CD4-positive, alpha-beta T cell treated with Interleukin-1 beta for 1 hour (primary cell): ENCODE measurements around the gene VPS35L.
"Not testable (repeated sequence)": the region's sequence is repeated elsewhere in the genome, so short reads cannot be mapped to it uniquely, and the experiment has no call there.

ENCODE experiments used
- DNase-seq, 2 donors: peaks; one replicate each; pipeline ENCODE4 v3.0.0-alpha.2; 2020 to 2022

Gene VPS35L

DNA sequence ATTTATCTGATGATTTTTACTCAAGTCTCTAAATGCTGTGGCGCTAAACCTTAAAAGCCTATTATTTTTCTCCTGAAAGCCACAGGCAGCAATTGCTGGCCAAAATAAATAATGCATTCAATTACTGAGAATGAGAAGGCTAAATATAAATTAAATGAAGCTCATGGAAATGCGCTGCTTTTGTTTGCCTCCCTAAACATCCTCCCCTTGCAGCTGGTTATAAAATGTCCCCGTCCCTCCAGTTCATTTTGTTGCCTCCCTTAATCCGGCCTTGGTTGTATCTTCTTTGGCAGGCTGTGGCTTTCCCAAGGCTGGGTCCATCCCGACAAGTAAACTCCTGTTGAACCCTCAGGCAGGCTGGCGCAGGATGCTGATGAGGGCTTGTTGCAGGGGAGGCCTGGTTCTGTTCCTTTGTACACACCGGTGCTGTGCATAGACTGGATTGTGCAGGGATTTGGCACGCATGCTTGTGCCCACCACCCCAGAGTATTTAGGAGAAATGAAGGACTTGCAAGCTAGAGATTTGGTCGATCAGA is 99.8 kb downstream of the VPS35L start:
- no peak for DNase-seq

DNA sequence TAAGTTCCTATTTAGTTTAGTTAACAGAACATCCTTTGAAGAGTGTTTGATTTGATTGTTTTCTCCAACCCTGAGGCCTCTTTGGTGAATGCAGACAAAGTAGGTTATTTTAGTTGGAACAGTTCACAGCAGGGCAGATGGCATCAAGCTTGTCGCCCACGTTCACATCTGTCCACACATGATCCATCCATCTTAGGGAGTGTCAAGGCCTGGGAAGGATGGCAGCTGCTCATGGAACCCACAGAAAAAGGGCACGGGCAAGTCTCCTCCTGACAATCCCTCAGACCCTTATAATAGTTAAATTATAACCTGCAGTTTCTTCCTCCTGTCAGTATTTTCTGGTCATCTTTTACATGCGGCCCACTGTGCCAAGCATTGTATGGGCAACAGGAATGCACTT is 102.3 kb downstream of the VPS35L start:
- no peak for DNase-seq

DNA sequence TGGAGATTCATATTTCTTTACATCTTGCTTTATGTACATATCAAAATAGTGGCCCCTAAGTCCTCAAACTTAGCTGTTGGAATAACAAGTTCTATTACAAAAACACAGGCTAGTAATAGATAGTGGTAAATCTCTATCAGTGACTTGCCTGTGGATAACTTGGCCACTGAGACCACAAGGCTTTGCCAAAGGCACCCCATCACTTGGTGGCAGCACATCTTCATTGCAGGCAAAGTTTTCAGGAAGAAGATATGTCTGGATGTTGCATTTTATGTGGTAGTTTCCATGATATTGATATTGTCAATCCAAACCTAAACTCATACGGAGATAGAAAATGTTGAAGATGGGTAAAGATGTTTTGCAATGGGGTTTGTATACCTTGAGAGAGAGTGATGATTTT is 104.1 kb downstream of the VPS35L start:
- no peak for DNase-seq

DNA sequence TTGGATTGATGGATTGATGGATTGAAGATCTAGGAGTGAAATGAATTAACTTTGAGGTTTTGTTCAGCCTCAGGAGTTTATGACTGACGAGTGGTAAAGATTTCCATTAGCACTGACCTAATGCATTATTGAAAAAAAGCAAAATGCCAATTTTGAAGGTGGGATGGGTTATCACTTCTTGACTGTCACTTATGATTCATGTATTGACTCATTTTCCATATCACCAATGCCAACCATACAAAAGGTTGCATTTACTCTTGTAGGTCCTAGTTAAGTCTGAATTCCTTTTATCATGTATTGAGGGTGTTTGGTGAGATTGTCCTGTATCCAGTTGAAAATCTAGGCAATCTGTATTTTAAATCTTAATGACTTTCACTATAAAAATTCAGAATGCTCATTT is 104.9 kb downstream of the VPS35L start:
- DNase-seq: no peak

DNA sequence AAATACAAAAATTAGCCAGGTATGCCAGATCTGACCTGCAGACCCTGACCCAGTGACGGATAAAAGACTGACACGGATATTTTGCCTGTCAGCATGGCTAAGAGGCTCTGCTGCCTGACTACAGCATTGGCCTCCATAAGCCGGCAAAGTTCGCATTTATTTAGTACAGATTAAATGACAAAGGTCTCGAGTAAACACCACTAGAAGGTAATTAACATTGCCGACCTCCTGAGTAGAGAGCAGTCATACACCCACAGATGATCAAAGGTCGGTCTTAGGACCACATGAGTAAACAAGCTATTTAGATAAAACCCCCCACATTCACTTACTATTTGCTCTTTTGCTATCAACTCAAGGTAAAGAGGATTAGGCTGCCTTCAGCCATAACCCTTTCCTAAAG is 106.8 kb downstream of the VPS35L start:
- DNase-seq: no peak

DNA sequence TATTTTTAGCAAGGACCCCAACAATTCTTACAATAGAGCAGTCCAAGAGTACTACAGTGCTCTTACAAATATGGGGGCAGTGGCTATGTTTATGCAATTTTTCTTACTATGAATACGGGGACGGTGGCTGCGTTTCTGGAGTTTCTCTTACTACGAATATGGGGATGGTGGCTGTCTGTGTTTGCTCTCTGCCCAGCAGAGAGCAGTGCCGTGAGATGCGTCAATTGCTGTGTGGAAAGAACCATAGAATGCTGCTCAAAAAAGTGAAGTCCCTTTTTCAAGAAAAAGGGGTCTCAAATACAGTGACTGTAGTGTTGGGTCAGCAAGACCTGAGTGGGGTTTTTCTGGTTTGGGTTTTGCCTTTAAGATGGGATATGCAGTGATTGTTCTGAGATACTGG is 108.7 kb downstream of the VPS35L start:
- DNase-seq: no peak

DNA sequence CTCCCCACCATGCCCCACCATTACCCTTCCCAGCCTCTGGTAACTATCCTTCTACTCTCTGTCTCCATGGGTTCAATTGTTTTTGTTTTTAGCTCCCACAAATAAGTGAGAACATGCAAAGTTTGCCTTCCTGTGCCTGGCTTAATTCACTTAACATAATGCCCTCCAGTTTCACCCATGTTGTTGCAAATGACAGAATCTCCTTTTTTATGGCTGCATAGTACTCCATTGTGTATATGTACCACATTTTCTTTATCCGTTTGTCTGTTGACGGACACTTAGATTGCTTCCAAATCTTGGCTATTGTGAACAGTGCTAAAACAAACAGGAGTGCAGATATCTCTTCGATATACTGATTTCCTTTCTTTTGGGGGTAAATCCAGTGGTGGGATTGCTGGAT is 109.8 kb downstream of the VPS35L start:
- DNase-seq: not testable (repeated sequence)

DNA sequence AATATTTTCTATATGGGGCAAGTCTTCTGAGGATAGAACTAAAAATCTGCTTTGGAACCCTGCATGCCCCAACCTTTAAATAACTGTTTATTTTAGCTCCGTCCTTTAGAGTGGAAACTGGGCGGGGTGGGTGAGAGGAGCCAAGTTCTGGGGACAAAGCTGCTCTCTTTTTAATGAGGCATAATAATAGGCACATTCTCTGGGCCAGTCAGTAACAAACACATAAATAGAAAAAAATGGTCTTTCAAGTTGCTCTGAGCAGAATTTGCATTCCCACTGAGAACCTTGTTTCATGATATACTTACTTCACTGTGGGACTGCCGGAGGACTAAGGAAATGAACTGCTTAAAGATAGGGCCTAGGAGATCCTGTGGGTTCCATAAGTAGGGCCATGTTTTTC is 111.0 kb downstream of the VPS35L start:
- no peak for DNase-seq

DNA sequence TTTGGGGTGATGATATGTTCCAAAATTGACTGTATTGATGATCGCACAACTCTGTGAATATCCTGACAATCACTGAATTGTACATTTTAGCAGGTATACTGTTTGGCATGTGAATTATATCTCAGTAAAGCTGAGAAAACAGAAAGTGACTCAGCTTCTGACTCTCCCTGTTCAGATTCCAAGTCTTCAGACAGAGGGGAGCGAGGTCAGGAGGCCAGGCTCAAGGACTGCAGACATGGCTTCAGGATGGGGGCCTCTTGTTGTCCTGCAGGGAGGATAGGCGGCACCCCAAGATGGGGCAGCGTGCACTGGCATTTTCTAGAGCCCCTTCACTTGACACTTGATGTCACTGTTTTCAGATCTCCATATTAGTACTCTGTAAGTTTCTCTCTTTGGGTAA is 116.9 kb downstream of the VPS35L start:
- no peak for DNase-seq

DNA sequence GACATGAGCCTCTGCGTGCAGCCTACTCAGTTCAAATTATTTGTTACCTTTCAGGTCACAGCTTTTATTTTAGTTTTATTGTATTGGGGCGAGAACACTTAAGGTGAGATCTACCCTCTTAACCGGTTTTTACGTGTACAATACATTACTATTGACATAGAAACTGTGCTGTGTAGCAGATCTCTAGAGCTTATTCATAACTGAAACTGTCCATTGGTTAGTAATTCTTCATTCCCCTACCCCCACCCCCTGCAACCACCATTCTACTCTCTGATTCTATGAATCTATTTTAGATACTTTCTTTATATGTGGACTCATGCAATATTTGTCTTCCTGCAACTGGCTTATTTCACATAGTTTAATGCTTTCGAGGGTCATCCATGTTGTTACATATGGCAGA is 119.0 kb downstream of the VPS35L start:
- no peak for DNase-seq

DNA sequence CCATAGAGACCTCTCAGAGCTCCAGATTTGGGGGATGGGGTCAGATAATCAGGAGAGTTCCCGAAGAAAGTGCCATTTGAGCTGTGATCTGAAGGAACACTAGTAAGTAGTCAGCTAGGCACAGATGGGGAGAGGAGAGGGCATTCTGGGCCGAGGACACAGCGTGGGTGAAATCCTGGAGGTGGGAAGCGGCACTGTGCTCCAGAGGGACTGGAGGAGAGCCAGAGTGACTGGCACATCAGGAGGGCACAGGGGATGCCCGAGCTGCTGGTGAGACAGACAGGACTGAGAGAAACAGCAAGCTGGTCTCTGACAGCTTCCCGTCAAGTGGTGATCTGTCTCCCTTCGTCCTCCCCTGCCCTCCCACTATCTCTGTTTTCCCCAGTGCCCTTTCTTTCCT is 121.9 kb downstream of the VPS35L start:
- no peak for DNase-seq

DNA sequence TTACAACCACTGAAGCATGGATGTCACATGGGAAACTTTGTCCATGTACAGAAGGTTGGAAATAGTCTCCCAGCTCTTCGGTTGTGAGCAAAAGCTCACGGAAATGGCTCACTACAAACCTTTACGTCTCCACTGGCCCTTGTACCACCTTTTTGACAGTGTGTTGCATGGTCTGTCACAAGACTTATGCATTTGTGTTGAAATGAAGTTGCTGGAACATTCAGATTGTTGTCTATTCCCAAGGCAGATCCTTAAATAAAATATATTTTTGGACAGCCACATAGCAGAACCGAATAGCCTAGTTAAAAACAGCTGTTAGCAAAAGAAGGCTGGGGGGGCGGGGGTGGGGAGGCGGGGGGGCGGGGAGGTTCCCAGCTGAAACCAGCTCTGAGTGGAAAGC is 123.3 kb downstream of the VPS35L start:
- DNase-seq: no peak

DNA sequence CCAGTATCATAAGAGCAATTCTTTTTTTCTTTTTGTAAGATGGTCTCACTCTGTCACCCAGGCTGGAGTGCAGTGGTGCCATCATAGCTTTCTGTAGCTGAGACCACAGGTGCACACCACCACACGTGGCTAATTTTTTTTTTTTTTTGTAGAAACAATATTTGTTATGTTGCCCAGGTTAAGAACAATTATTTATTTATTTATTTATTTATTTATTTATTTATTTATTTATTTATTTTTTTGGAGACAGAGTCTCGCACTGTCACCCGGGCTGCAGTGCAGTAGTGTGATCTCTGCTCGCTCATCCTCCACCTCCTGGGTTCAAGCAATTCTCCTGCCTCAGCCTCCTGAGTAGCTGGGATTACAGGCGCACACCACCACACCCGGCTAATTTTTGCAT is 123.8 kb downstream of the VPS35L start:
- not testable (repeated sequence) for DNase-seq

DNA sequence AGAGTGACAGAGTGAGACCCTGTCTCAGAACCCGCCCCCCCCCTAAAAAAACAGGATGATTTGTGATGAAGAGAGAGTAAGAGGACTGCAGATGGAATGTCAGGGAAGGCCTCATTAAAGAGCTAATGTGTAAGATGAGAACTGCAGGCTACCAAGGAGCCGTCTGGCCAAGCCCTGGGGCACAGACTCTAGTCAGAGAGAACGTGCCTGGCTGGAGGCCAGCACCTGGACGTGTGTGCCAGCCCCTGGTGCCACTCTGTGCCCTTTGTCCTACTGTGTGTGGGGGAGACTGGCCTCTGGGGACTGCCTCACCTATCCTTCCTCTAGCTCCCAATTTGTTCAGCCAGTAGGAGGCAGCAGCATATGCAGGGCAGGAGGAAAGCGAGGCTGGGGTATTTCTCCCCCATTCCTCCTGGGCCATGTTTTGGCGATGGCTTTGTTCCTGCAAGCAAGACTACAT is 125.4 kb downstream of the VPS35L start:
- no peak for DNase-seq

DNA sequence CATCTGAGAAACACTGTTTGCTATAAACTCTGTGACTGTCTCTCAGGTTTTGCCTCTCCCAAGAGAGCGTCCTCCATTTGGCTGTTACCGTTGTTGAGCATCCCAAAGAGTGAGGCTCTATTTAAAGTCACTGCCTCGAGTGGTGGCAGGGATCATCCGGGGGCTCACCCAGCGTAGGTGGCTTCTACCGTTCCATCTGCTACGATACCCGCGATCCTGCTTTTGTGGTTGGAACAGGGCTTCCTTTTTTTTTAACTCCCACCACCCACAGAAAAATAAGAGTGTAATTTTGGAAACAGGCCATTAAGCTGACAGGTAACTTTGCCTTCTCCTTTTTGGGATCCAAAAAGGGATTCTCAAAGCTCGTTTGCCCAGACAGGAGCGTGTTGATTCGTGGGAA is 126.1 kb downstream of the VPS35L start:
- no peak for DNase-seq

DNA sequence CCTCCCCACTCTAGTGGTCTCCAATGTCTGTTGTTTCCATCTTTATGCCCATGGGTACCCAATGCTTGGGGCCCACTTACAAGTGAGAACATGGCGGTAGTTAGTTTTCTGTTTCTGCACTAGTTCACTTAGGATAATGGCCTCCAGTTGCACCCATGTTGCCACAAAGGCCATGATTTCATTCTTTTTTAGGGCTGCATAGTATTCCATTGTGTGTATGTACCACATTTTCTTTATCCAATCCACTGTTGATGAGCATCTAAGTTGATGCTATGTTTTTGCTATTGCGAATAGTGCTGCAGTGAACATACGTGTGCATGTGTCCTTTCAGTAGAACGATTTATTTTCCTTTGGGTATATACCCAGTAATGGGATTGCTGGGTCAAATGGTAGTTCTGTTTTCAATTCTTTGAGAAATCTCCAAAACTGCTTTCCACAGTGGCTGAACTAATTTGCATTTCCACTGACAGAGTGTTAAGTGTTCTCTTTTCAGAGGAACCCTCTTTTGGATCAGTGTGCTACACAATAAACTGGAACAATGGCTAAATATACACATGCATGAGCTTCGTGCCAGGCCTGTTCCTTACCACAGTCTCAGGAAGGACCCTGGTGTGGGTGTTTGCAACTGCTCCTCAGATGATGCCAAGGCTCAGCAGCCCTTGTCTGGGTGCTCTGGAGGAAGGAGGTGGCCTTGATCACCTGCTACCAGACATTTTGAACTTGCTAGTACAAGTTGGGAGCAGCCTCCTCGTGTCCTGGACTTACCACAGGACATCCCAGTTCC is 128.1 kb downstream of the VPS35L start:
- no peak for DNase-seq

DNA sequence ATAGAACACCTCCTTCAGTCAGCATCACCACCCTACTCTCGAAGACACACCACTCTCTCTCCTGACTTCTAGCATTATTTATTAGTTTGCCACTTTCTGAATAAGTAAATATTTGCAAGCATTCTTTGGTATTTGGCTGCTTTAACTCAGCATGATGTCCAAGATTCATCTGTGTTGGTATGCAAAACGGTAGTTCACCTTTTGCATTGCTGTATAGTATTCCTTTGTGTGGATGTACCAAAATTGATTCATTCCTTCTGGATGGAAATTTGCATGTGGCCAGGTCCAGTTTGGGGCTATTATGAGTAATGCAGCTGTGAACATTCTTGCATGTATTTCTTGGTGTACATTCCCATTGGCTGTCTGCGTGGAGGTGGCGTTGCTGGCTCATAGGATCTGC is 129.7 kb downstream of the VPS35L start:
- no peak for DNase-seq

DNA sequence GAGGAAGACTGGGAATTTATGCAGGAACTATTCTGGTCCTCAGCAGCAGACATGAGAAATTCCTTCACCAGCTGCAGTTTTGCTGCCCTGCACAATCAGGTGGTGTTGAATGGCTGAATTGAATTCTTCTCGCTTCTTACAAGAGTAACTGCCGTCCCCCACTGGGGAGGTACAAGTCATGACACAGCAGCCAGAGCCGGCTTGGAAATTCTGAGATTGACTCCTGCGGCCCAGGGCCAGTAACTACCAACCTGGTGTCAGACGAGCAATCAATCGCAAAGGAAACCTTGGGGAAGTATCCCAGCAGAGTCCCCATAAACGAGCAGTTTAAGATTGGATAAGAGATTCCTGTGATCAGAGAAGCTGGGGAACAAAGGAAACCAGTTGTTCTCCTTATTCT is 131.8 kb downstream of the VPS35L start:
- DNase-seq: no peak

DNA sequence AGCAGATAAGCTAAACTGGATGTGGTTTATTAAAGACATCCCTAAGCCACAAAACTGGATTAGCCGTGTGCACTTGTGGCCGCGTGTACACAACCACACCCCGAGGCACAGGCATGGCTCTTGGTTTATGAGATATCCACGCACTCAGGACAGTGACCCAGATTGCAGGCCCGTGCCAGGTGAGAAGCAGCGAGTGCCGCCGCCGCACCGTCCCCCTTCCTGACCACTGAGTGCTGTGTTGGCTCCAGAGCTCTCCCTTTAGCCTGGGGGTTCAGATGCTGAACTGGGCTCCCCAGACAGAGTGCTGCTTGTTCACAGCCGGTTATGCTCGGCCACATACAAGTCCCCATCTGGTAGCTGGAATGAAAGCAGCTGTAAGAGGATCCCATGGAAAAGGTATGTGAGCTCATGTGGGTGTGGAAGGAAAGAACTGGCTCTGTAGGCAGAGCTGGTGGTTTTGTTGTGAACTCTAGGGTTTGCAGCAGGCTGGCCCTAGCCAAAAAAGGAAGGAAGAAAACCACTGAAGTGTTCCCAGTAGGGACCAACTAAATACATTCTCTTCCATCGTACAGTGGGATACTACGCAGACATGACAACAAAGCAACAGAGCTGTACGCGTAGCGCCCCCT is 133.0 kb downstream of the VPS35L start:
- DNase-seq: no peak

DNA sequence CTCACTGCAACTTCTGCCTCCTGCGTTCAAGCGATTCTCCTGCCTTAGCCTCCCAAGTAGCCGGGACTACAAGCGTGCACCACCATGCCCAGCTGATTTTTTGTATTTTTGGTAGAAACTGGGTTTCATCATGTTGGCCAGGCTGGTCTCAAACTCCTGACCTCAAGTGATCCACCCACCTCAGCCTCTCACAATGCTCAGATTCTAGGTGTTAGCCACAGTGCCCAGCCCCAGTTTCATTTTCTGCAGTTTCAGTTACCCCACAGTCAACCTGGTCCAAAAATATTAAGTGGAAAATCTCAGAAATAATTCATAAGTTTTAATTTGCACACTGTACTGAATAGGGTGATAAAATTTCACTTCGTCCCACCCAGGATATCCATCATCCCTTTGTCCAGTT is 133.8 kb downstream of the VPS35L start:
- DNase-seq: no peak

DNA sequence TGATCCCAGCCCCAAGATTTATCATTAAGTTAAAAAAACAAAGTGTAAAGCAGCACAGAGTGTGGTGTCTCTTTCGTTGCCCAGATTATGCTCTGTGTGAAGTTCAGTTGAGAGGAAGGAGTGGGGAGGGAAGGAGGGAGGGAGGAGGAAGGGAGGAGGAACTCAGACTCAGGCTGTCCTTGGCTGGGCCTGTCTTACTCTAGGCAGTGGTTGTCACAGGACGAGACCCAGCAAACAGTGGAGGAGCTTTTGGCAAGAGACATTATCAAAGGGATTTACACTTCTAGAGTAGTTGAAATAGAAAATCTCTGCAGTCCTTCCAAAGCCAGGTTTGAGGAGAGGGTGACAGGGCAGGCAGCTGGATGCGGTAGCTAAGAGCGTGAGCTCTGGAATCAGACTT is 134.7 kb downstream of the VPS35L start:
- no peak for DNase-seq

DNA sequence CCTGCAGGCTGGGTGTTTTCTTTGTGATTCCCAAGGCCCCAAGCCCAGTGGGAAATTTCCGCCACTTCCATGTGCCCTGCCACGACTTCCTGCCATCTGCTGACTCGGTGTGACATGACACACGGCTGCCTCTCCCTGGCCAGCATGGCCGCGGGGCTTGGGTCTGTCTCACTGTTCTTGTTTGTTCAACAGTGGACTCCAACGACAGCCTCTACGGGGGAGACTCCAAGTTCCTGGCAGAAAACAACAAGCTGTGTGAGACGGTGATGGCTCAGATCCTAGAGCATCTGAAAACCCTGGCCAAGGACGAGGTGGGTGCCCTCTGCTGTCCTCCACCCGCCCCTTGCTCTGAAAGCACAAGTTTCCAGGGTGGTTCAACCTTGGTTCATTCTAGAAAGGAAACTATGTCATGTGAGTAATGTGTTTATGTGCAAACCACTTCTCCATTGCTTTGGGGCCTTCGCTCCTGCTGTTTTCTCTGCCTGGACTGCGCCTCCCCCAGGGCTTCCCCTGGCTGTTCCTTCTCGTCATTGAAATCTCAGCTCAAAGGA is 135.7 kb downstream of the VPS35L start:
- DNase-seq: no peak

DNA sequence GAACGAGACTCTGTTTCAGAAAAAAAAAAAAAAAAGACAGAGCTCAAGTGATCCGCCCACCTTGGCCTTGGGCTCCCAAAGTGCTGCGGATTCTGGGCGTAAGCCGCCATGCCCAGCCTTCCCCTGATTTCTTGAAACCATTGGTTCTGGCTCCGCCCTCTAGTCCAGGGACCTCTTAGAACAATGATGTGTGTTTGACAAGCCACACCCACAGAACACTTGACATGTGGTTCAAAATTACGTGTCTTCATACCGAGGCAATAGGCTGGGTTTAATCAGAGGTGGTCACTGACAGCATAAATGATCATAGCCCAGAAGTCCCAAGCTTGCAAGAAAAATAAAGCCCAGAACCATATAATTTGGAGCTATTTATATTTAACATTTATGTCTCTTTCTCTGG is 139.5 kb downstream of the VPS35L start:
- DNase-seq: no peak

DNA sequence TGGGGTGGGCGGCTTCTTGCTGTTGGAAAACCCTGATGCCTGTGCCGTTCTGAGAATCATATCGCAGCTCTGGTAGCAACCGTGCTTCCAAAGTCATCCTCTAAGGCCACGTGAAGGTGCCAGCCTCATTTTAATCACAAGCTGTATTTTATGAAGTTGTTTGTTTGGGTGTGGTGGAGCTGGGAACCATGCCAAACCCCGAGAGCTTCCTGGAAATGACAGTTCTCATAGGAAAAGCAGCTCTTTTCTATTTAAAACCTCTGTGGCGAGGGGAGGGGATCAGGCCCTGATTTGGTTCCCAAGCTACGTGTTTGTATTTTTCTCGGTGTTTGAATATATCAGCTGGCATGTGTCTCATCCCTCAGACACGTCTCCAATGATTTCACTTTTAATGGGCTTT is 140.8 kb downstream of the VPS35L start:
- peak; percentile 55 to 59 for DNase-seq
